Measurements from ENCODE around the gene EPHA3. TPM values are rescaled to one million over a fixed set of nuclear protein-coding genes. Genes with fewer than 3 reads are reported as not detected.
A peak's percentile ranks its signal among the peaks of the same experiment; 100 is the strongest.

EPHA3 gene
- total RNA-seq, 1 donor = 10.9 TPM

- Histone ChIP-seq H3K4me1 (ENCODE audit: insufficient read depth, low read length) (no peaks in the 10 kb centered on the region), H3K9me3 (ENCODE audit: low read depth, low read length) (no peaks in the 10 kb centered on the region), H3K4me3 (ENCODE audit: insufficient read depth, low read length) (no peak overlapping the region), H3K79me2 (ENCODE audit: insufficient read depth, low read length) (no peaks in the 10 kb centered on the region), H4K20me1 (ENCODE audit: insufficient read depth, low read length) (no peaks in the 10 kb centered on the region), H3K27ac (ENCODE audit: low read depth, low read length) (no peak overlapping the region), H3K4me2 (ENCODE audit: insufficient read depth, low read length) (no peak overlapping the region), H2AFZ (ENCODE audit: low read length) (no peak overlapping the region), H3K36me3 (ENCODE audit: insufficient read depth, low read length) (no peaks in the 10 kb centered on the region), H3K27me3 (ENCODE audit: insufficient read depth, low read length) (no peaks in the 10 kb centered on the region)
- no peak for TF ChIP-seq CTCF (IDR thresholded peaks at IDR 0.05; ENCODE audit: extremely low read depth, low read depth, low read length)
- DNase-seq (ENCODE audit: insufficient read length, low spot score, missing footprints) = no peak
Observed at GRCh38 chr3:89138048-89138447, 30.6 kb downstream of the EPHA3 start.

GRCh38 chr3:89139870-89140269, 32.4 kb downstream of the EPHA3 start:
- Histone ChIP-seq H3K4me2 (ENCODE audit: insufficient read depth, low read length) (no peak overlapping the region), H3K79me2 (ENCODE audit: insufficient read depth, low read length) (no peaks in the 10 kb centered on the region), H3K27ac (ENCODE audit: low read depth, low read length) (no peak overlapping the region), H3K27me3 (ENCODE audit: insufficient read depth, low read length) (no peaks in the 10 kb centered on the region), H3K36me3 (ENCODE audit: insufficient read depth, low read length) (no peaks in the 10 kb centered on the region), H3K9me3 (ENCODE audit: low read depth, low read length) (no peaks in the 10 kb centered on the region), H4K20me1 (ENCODE audit: insufficient read depth, low read length) (no peaks in the 10 kb centered on the region), H2AFZ (ENCODE audit: low read length) (no peak overlapping the region), H3K4me1 (ENCODE audit: insufficient read depth, low read length) (no peaks in the 10 kb centered on the region), H3K4me3 (ENCODE audit: insufficient read depth, low read length) (no peak overlapping the region)
- DNase-seq (ENCODE audit: insufficient read length, low spot score, missing footprints) = no peak
- TF ChIP-seq CTCF (IDR thresholded peaks at IDR 0.05; ENCODE audit: extremely low read depth, low read depth, low read length) = no peak

GRCh38 chr3:89144080-89144479, 36.7 kb downstream of the EPHA3 start:
- no peak for DNase-seq (ENCODE audit: insufficient read length, low spot score, missing footprints)
- no peak for TF ChIP-seq CTCF (IDR thresholded peaks at IDR 0.05; ENCODE audit: extremely low read depth, low read depth, low read length)
- Histone ChIP-seq H4K20me1 (ENCODE audit: insufficient read depth, low read length) (no peaks in the 10 kb centered on the region), H3K4me2 (ENCODE audit: insufficient read depth, low read length) (no peak overlapping the region), H2AFZ (ENCODE audit: low read length) (no peak overlapping the region), H3K27ac (ENCODE audit: low read depth, low read length) (no peak overlapping the region), H3K79me2 (ENCODE audit: insufficient read depth, low read length) (no peaks in the 10 kb centered on the region), H3K27me3 (ENCODE audit: insufficient read depth, low read length) (no peaks in the 10 kb centered on the region), H3K4me1 (ENCODE audit: insufficient read depth, low read length) (no peaks in the 10 kb centered on the region), H3K36me3 (ENCODE audit: insufficient read depth, low read length) (no peaks in the 10 kb centered on the region), H3K4me3 (ENCODE audit: insufficient read depth, low read length) (no peak overlapping the region), H3K9me3 (ENCODE audit: low read depth, low read length) (no peaks in the 10 kb centered on the region)

- Histone ChIP-seq H2AFZ (ENCODE audit: low read length) (no peak overlapping the region), H3K36me3 (ENCODE audit: insufficient read depth, low read length) (no peaks in the 10 kb centered on the region), H3K4me2 (ENCODE audit: insufficient read depth, low read length) (no peak overlapping the region), H3K79me2 (ENCODE audit: insufficient read depth, low read length) (no peaks in the 10 kb centered on the region), H4K20me1 (ENCODE audit: insufficient read depth, low read length) (no peaks in the 10 kb centered on the region), H3K4me3 (ENCODE audit: insufficient read depth, low read length) (no peak overlapping the region), H3K27ac (ENCODE audit: low read depth, low read length) (peak overlapping the region; percentile 6), H3K9me3 (ENCODE audit: low read depth, low read length) (no peaks in the 10 kb centered on the region), H3K27me3 (ENCODE audit: insufficient read depth, low read length) (no peaks in the 10 kb centered on the region), H3K4me1 (ENCODE audit: insufficient read depth, low read length) (no peaks in the 10 kb centered on the region)
- DNase-seq (ENCODE audit: insufficient read length, low spot score, missing footprints) = peak; percentile 42
- no peak for TF ChIP-seq CTCF (IDR thresholded peaks at IDR 0.05; ENCODE audit: extremely low read depth, low read depth, low read length)
Observed at GRCh38 chr3:89145995-89146394, 38.6 kb downstream of the EPHA3 start.

All from osteoblast (primary cell).